Fibroblast of lung (primary cell): ENCODE results near the gene TMEM94.

Source experiments
- CTCF ChIP-seq, 2 donors: IDR thresholded peaks in 1 of 2; conservative IDR thresholded peaks in 1 of 2; 1 replicate in 1 of 2; 2 replicates in 1 of 2; pipeline ENCODE4 v1.5.1; 2011 to 2012; ENCODE audit warnings: low read length in 2 of 2, control low read depth in 1 of 2, inconsistent platforms in 1 of 2, low read depth in 1 of 2, mild to moderate bottlenecking in 1 of 2
- EZH2 ChIP-seq: IDR thresholded peaks from 2 replicates; pipeline ENCODE4 v1.5.1; 2012; ENCODE audit warnings: low read length, control low read depth, mild to moderate bottlenecking; ENCODE audit errors: missing control alignments

- TF ChIP-seq CTCF (conservative IDR thresholded peaks at IDR 0.05 in 1 of 2, IDR thresholded peaks at IDR 0.05 in 1 of 2; ENCODE audit: low read depth in 1 of 2, low read length in 2 of 2) (no peak), EZH2 (no peak)
Observed at GRCh38 chr17:75489511-75489955, 33.1 kb downstream of the TMEM94 start.
